GM23338 (cell line): ENCODE data around the gene ACBD4. TPM values are rescaled to one million over a fixed set of nuclear protein-coding genes. Genes with fewer than 3 reads are reported as not detected.

Experiments used
- ATAC-seq: fragments of 200-7000 bp; cut with Tn5 transposase; 3 replicates; pipeline ENCODE4 v1.9.1; 2020
- DNase-seq: peaks from one replicate; pipeline ENCODE4 v3.0.0-alpha.2; 2015; ENCODE audit warnings: low spot score
- H2AFZ ChIP-seq: fragments of 200-600 bp; sonication (generic); 2 replicates; pipeline ENCODE4 v1.8.0; 2016; ENCODE audit warnings: antibody characterized with exemption, mild to moderate bottlenecking, moderate library complexity
- H3F3A ChIP-seq: fragments of 200-600 bp; sonication (generic); replicated peaks from 2 replicates; pipeline ENCODE4 v1.8.0; 2017; ENCODE audit warnings: antibody characterized with exemption, mixed run types, low read depth
- H3K27ac ChIP-seq: fragments of 200-600 bp; sonication (generic); 2 replicates; pipeline ENCODE4 v1.6.1; 2016; ENCODE audit warnings: low read depth
- H3K27me3 ChIP-seq: fragments of 200-600 bp; sonication (generic); 2 replicates; pipeline ENCODE4 v1.8.0; 2016; ENCODE audit warnings: mild to moderate bottlenecking, mixed run types, moderate library complexity; ENCODE audit not compliant: insufficient read depth
- H3K36me3 ChIP-seq: fragments of 200-600 bp; sonication (generic); 2 replicates; pipeline ENCODE4 v1.8.0; 2016; ENCODE audit warnings: mild to moderate bottlenecking; ENCODE audit not compliant: insufficient read depth
- H3K4me1 ChIP-seq: fragments of 200-600 bp; sonication (generic); 2 replicates; pipeline ENCODE4 v1.8.0; 2016; ENCODE audit warnings: mild to moderate bottlenecking, moderate library complexity; ENCODE audit not compliant: insufficient read depth
- H3K4me2 ChIP-seq: fragments of 200-600 bp; sonication (generic); 2 replicates; pipeline ENCODE4 v1.7.1; 2017; ENCODE audit warnings: mixed run types
- H3K4me3 ChIP-seq: fragments of 200-600 bp; sonication (generic); 2 replicates; pipeline ENCODE4 v1.6.1; 2016; ENCODE audit warnings: mixed run types
- H3K79me2 ChIP-seq: fragments of 200-600 bp; sonication (generic); replicated peaks from 2 replicates; pipeline ENCODE4 v1.8.0; 2017; ENCODE audit warnings: mild to moderate bottlenecking; ENCODE audit not compliant: insufficient read depth
- H3K9me2 ChIP-seq: fragments of 200-600 bp; sonication (generic); 2 replicates; pipeline ENCODE4 v1.8.0; 2017; ENCODE audit not compliant: insufficient read depth
- H4K20me1 ChIP-seq: fragments of 200-600 bp; sonication (generic); replicated peaks from 2 replicates; pipeline ENCODE4 v1.8.0; 2017; ENCODE audit warnings: mild to moderate bottlenecking; ENCODE audit not compliant: insufficient read depth
- H3K27ac Mint-ChIP-seq: 2 replicates; pipeline ENCODE4 v1.8.0; 2020; ENCODE audit warnings: inconsistent platforms, mild to moderate bottlenecking, moderate library complexity, mixed read lengths
- H3K27me3 Mint-ChIP-seq: 3 replicates; pipeline ENCODE4 v1.8.0; 2022; ENCODE audit warnings: low read depth, mild to moderate bottlenecking, moderate library complexity, mixed read lengths, inconsistent platforms; ENCODE audit not compliant: insufficient read depth, poor library complexity
- H3K36me3 Mint-ChIP-seq: 3 replicates; pipeline ENCODE4 v1.8.0; 2021; ENCODE audit warnings: low read depth, mild to moderate bottlenecking, inconsistent platforms, moderate library complexity, mixed read lengths
- H3K4me1 Mint-ChIP-seq: 3 replicates; pipeline ENCODE4 v1.8.0; 2020; ENCODE audit warnings: mild to moderate bottlenecking, inconsistent platforms, mixed read lengths
- H3K4me3 Mint-ChIP-seq: 3 replicates; pipeline ENCODE4 v1.8.0; 2021; ENCODE audit warnings: moderate library complexity, mild to moderate bottlenecking, inconsistent platforms, mixed read lengths
- H3K9me3 Mint-ChIP-seq: 3 replicates; pipeline ENCODE4 v1.8.0; 2020; ENCODE audit warnings: moderate library complexity, mild to moderate bottlenecking, inconsistent platforms, mixed read lengths
- CREB1 ChIP-seq: fragments of 250-450 bp; sonication (Bioruptor Pico); IDR thresholded peaks from 2 replicates; pipeline ENCODE4 v1.5.0; 2020; ENCODE audit warnings: low read depth, mild to moderate bottlenecking, moderate library complexity
- CTCF ChIP-seq, 2 experiments: fragments of 200-600 bp in 1 of 2; sonication (generic) in 1 of 2; conservative IDR thresholded peaks; 2 replicates each; pipeline versions ENCODE4 v1.5.1 to v1.6.1; 2016 to 2017; ENCODE audit warnings: antibody characterized with exemption in 2 of 2, low read depth in 2 of 2, mild to moderate bottlenecking in 2 of 2, moderate library complexity in 1 of 2
- ETS1 ChIP-seq: IDR thresholded peaks from 2 replicates; pipeline ENCODE4 v1.6.1; 2016; ENCODE audit warnings: antibody characterized with exemption
- EZH2 ChIP-seq: fragments of 200-600 bp; sonication (generic); IDR thresholded peaks from one replicate; pipeline ENCODE4 v1.8.0; 2017; ENCODE audit warnings: antibody characterized with exemption, mild to moderate bottlenecking, low read depth; ENCODE audit not compliant: unreplicated experiment
- JUNB ChIP-seq: IDR thresholded peaks from one replicate; pipeline ENCODE4 v1.6.1; 2016; ENCODE audit warnings: antibody characterized with exemption; ENCODE audit not compliant: unreplicated experiment
- NANOG ChIP-seq: IDR thresholded peaks from 2 replicates; pipeline ENCODE4 v1.6.1; 2016; ENCODE audit warnings: antibody characterized with exemption, borderline replicate concordance
- POLR2AphosphoS5 ChIP-seq: IDR thresholded peaks from 2 replicates; pipeline ENCODE4 v1.6.1; 2016; ENCODE audit warnings: antibody characterized with exemption, low read depth
- REST ChIP-seq: IDR thresholded peaks from one replicate; pipeline ENCODE4 v1.6.1; 2018; ENCODE audit warnings: antibody characterized with exemption; ENCODE audit not compliant: unreplicated experiment
- STAT1 ChIP-seq: IDR thresholded peaks from one replicate; pipeline ENCODE4 v1.6.1; 2016; ENCODE audit warnings: antibody characterized with exemption; ENCODE audit not compliant: unreplicated experiment
- ZNF114 ChIP-seq: fragments of 250-450 bp; sonication (Bioruptor Pico); IDR thresholded peaks from 2 replicates; pipeline ENCODE4 v1.5.0; 2020; ENCODE audit warnings: mild to moderate bottlenecking, moderate library complexity
- ZNF331 ChIP-seq: fragments of 250-450 bp; sonication (Bioruptor Pico); IDR thresholded peaks from 2 replicates; pipeline ENCODE4 v1.5.0; 2020; ENCODE audit warnings: low read depth, mild to moderate bottlenecking, moderate library complexity
- polyA plus RNA-seq: library from polyadenylated mRNA; unstranded; fragments of >200 nt; fragmentation: Nextera tagmentation; extraction: Ambion mirVana; gene quantifications from 2 replicates; pipeline ENCODE4 v1.2.1, GENCODE V29; 2016
- total RNA-seq: library from RNA; depleted of rRNA; stranded (reverse); fragments of >200 nt; shearing (Covaris generic); gene quantifications from 2 replicates; pipeline ENCODE4 v1.2.3, GENCODE V29; 2014

The ACBD4 gene
- total and polyA plus RNA-seq, 2 experiments from 2014 or later: 4.5 to 6.7 TPM

- peak; percentile 11 for ATAC-seq
- Mint-ChIP-seq H3K27ac (no peak overlapping the region), H3K27me3 (peaks cover 30% of the 10 kb centered on the region), H3K4me3 (peak overlapping the region; percentile 72), H3K36me3 (no peaks in the 10 kb centered on the region; the same call in 2 of the 3 replicates), H3K9me3 (no peaks in the 10 kb centered on the region), H3K4me1 (peaks cover 28% of the 10 kb centered on the region)
- peak; percentile 82 for DNase-seq
- no peaks in the 10 kb centered on the region for H3K36me3 ChIP-seq
- H3K4me1 ChIP-seq: peaks cover 20% of the 10 kb centered on the region
- H3K9me2 ChIP-seq: no peaks in the 10 kb centered on the region
- H3K4me2 ChIP-seq: peak overlapping the region; percentile 80
- peaks cover 12% of the 10 kb centered on the region for H3F3A ChIP-seq
- TF ChIP-seq POLR2AphosphoS5 (no peak), JUNB (no peak), REST (no peak), ZNF114 (CRISPR knock-in tag) (no peak)
- H3K27me3 ChIP-seq: no peaks in the 10 kb centered on the region
- peak overlapping the region; percentile 86 for H3K4me3 ChIP-seq
- peak overlapping the region; percentile 92 for H2AFZ ChIP-seq
- H3K27ac ChIP-seq: peak overlapping the region; percentile 69
- H4K20me1 ChIP-seq: no peaks in the 10 kb centered on the region
- no peaks in the 10 kb centered on the region; the same call in 1 of the 2 replicates for H3K79me2 ChIP-seq
Observed at GRCh38 chr17:45143767-45144198, 8.3 kb downstream of the ACBD4 start.

- TF ChIP-seq CREB1 (CRISPR knock-in tag): no peak
- no peak for TF ChIP-seq ETS1
- TF ChIP-seq JUNB: no peak
- no peak for TF ChIP-seq ZNF114 (CRISPR knock-in tag)
- peak; percentile 3 for TF ChIP-seq REST
- TF ChIP-seq CTCF (conservative IDR thresholded peaks at IDR 0.05; ENCODE audit: low read depth in 2 of 2): no peak
- no peak for TF ChIP-seq STAT1
- TF ChIP-seq POLR2AphosphoS5: peak; percentile 53
- no peak for TF ChIP-seq EZH2
- no peak for TF ChIP-seq ZNF331 (CRISPR knock-in tag)
- TF ChIP-seq NANOG: no peak
- peak overlapping the region; percentile 69 for H3K27ac ChIP-seq
- H3F3A ChIP-seq: peaks cover 12% of the 10 kb centered on the region
- peak overlapping the region; percentile 86 for H3K4me3 ChIP-seq
- H3K4me2 ChIP-seq: peak overlapping the region; percentile 80
- H3K4me1 ChIP-seq: peaks cover 20% of the 10 kb centered on the region
- Mint-ChIP-seq H3K27me3 (peaks cover 35% of the 10 kb centered on the region), H3K4me1 (peaks cover 30% of the 10 kb centered on the region), H3K9me3 (no peaks in the 10 kb centered on the region), H3K4me3 (peak overlapping the region; percentile 72), H3K27ac (no peak overlapping the region), H3K36me3 (peaks cover 2% of the 10 kb centered on the region)
- H3K79me2 ChIP-seq: peaks cover under 1% of the 10 kb centered on the region; the same call in 1 of the 2 replicates
- no peaks in the 10 kb centered on the region for H4K20me1 ChIP-seq
- ATAC-seq (peak; percentile 12), DNase-seq (peak; percentile 66)
- no peaks in the 10 kb centered on the region for H3K36me3 ChIP-seq
- H3K27me3 ChIP-seq: no peaks in the 10 kb centered on the region
- no peaks in the 10 kb centered on the region for H3K9me2 ChIP-seq
- peak overlapping the region; percentile 92 for H2AFZ ChIP-seq
Observed at GRCh38 chr17:45144199-45145034, 8.9 kb downstream of the ACBD4 start.
